GM20431 (cell line): ENCODE data around the gene ZNF17.
"Not testable (repeated sequence)": the region's sequence is repeated elsewhere in the genome, so short reads cannot be mapped to it uniquely, and the experiment has no call there.

ENCODE experiments used
- in situ Hi-C: fragments of 300-500 bp; cut with MseI, MboI; formaldehyde crosslinking; loops from one replicate; pipeline ENCODE4 v1.15.0; 2020; ENCODE audit warnings: low sequenced_read_pairs; ENCODE audit not compliant: unreplicated experiment

ZNF17 gene

DNA sequence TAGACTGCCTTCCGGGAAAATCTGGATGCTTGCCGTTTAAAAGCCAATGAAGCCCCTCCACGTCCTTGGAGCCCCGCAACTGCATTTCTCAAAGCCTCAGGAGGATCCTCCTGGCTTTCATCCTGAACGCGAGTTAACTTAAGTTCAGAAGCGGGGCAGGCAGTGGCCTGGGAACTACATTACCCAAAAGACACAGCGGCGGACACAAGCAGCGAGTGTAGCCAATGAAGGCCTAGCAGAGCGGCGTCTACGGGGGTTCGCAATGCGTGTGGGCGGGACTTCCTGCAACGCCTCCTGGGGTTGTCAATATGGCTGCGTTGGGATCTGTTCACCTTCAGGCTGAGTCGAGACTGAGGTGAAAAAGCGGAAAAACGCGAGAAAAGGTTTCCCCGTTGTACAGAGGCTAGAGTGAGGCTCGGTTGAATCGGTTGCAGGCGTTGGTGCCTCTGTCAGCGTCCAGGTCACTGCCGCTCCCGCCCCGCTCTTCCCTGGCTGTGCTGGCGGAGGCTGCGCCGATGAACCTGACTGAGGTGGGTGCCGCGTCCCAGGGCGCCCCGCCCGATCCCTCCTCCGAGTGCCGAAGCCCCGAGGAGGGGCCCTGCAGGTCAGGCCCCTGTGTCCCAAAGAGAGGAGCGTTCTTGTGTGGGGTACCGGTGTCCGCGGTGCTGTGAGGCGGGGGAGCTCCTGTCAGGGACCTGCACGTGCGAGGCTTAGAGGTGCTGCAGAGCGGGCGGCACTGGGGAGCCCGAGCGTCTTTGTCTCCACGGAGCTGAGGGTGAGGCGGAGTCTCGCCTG, at the start of gene ZNF17:
Gene ZNF17, plus strand, starts transcription at position 285 of the 795 bp plus-strand sequence. CDS start 2,455 bp downstream, outside the sequence.
- in situ Hi-C loops: no loop called here

DNA sequence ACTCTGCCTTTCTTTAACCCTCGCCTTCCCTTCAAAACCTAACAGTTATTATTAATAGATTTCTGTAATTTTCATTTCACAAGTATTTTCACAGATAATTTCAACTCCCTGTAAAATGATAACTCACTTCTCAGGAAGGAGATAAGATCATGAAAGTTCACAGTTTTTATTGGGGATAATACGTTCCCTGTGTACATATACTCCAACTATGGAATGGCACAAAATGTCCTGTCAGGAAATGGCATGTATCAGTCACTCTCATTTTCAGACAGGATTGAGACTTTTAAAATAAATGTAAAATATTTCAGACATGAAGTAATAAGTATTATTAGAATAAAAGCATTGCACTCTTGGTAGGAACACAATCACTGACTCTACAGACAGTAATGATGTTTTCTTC, 48.5 kb upstream of the ZNF17 start:
- in situ Hi-C loops: no loop called here

GRCh38 chr19:57362997-57363687, 47.8 kb upstream of the ZNF17 start, which contains the start of the genes TRAPPC2B and ZNF547:
Gene TRAPPC2B, plus strand, starts transcription at chr19:57363551. Its CDS starts 1,283 bp downstream, at chr19:57364834.
Gene ZNF547, plus strand, starts transcription at chr19:57363551. Its CDS starts 5,005 bp downstream, at chr19:57368556.
- in situ Hi-C loops: no loop called here

- in situ Hi-C loops: no loop called here
These were observed 47.2 kb upstream of the ZNF17 start for GRCh38 chr19:57363688-57364181.

DNA sequence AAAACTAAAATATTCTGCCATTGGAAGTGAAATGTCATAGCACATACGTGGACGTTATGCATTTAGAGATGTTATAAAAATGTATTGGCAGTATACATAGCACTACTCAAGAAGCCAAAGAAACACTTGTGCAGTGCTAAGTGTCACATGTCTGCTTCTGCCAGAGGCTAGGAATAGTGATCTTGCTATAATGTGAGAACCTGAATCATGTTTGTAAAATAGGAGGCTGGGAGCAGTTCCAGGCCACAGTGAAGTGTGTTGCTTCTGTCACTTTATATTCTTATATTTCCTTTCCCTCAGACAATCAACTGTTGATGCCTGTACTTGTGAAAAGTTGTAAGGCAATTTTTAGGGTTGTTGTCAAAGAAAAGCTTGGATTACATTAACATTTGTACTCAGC, 44.2 kb upstream of the ZNF17 start:
- in situ Hi-C loops: no loop called here

DNA sequence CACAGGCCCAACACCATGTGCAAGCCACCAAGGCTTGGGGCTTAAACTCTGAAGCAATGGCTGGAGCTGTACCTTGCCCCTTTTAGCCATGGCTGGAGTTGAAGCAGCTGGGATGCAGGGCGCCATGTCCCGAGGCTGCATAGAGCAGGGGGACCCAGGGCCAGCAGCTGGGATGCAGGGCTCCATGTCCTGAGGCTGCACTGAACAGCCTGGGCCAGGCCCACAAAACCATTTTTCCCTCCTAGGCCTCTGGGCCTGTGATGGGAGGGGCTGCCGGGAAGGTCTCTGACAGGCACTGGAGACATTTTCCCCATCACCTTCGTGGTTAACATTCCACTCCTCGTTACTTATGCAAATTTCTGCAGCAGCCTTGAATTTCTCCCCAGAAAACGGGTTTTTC, 36.8 kb upstream of the ZNF17 start:
- in situ Hi-C loops: no loop called here

DNA sequence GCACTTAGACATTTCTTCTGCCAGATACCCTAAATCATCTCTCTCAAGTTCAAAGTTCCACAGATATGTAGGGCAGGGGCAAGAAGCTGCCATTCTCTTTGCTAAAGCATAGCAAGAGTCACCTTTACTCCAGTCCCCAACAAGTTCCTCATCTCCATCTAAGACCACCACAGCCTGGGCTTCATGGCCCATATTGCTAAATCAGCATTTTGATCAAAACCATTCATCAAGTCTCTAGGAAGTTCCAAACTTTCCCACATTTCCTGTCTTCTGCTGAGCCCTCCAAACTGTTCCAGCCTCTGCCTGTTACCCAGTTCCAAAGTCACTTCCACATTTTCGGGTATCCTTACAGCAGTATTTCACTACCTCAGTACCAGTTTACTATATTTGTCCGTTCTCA, 36.3 kb upstream of the ZNF17 start:
- in situ Hi-C loops: not testable (repeated sequence)

DNA sequence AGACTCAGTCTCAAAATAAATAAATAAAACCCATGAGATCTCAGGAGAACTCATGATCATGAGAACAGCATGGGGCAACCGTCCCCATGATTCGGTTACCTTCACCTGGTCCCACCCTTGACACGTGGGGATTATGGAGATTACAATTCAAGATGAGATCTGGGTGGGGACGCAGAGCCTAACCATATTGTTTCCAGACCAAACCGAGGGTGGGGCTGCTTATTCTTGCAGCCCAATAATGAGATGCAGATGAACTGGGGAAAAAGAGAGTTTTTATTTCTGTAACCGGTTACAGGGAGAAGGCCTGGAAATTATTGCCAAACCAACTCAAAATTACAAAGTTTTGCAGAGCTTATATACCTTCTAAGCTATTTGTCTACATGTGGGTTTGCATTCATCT, 34.8 kb upstream of the ZNF17 start:
- in situ Hi-C loops: no loop called here

DNA sequence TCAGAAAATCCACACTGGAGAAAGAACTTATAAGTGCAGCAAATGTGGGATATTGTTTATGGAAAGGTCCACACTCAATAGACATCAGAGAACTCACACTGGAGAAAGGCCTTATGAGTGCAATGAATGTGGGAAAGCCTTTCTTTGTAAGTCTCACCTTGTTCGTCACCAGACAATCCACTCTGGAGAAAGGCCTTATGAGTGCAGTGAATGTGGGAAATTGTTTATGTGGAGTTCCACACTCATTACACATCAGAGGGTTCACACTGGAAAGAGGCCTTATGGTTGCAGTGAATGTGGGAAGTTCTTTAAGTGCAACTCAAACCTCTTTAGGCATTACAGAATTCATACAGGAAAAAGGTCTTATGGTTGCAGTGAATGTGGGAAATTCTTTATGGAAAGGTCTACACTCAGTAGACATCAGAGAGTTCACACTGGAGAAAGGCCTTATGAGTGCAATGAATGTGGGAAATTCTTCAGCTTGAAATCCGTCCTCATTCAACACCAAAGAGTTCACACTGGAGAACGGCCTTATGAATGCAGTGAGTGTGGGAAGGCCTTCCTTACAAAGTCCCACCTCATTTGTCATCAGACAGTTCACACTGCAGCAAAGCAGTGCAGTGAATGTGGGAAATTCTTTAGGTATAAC, 33.3 kb upstream of the ZNF17 start:
- in situ Hi-C loops: no loop called here

GRCh38 chr19:57380923-57381322, 30.0 kb upstream of the ZNF17 start:
- in situ Hi-C loops: no loop called here

DNA sequence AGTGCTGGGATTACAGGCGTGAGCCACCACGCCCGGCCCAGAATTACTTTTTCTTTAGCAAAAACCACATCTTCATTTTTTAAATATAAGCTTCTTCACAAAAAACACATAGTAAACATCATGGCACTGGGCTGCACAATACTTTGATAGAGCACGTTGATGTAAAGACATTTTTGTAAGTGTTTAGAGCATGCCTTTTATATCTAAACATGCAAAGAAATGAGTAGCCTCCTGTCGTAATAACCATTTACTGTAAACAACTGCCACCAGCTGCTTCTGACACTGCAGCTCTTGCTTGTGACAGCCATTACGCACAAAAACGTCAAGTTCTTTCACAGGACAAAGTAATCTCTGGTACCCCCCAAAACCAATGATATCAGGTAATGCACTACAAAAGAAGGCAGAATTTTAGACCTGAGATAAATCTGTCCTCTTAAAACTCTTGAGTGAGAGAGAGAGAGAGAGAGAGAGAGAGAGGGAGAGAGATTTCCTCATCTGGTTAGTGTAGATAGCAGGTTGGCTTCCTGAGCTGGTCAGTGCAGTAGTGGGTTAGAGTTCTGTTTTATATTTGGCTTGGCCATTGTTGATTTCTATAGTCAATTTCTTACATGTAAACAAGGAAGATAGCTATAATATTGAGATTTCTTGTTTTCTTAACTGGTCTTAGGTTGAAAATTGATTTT, 28.0 kb upstream of the ZNF17 start:
- in situ Hi-C loops: no loop called here

DNA sequence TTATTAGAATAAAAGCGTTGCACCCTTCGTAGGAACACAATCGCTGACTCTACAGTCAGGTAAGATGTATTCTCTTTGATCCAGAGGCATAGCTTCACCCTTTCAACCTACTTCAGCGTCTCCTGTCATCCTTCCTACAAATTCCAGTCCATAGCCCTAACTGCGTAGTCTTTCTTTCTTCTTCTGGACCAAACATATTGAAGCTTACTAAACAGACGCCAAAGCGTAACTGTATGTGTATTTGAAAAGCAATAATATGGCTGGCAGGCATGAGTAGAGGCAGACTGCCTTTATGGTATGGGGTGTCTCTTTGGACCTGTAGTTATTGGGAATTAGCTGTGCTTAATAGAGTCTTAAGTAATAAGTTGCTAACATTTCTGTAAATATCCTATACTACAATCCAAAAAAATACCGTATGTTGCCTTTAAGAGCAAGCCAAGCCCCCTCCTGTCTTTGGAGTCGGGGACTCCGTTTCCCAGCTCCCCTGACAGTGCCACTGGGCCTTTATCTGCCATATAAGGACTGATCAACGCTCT, 21.7 kb upstream of the ZNF17 start:
- in situ Hi-C loops: no loop called here

- in situ Hi-C loops: no loop called here
These were observed 21.0 kb upstream of the ZNF17 start, which contains the start of gene ZNF548 for GRCh38 chr19:57389730-57390598. Gene ZNF548, plus strand, starts transcription at chr19:57389854. Its CDS starts 246 bp downstream, at chr19:57390100.

GRCh38 chr19:57395710-57396109, 15.3 kb upstream of the ZNF17 start:
- in situ Hi-C loops: no loop called here

DNA sequence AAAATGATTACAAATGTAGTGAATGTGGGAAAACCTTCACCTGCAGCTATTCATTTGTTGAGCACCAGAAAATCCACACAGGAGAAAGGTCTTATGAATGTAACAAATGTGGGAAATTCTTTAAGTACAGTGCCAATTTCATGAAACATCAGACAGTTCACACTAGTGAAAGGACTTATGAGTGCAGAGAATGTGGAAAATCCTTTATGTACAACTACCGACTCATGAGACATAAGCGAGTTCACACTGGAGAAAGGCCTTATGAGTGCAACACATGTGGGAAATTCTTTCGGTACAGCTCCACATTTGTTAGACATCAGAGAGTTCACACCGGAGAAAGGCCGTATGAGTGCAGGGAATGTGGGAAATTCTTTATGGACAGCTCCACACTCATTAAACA, 12.1 kb upstream of the ZNF17 start:
- in situ Hi-C loops: no loop called here

DNA sequence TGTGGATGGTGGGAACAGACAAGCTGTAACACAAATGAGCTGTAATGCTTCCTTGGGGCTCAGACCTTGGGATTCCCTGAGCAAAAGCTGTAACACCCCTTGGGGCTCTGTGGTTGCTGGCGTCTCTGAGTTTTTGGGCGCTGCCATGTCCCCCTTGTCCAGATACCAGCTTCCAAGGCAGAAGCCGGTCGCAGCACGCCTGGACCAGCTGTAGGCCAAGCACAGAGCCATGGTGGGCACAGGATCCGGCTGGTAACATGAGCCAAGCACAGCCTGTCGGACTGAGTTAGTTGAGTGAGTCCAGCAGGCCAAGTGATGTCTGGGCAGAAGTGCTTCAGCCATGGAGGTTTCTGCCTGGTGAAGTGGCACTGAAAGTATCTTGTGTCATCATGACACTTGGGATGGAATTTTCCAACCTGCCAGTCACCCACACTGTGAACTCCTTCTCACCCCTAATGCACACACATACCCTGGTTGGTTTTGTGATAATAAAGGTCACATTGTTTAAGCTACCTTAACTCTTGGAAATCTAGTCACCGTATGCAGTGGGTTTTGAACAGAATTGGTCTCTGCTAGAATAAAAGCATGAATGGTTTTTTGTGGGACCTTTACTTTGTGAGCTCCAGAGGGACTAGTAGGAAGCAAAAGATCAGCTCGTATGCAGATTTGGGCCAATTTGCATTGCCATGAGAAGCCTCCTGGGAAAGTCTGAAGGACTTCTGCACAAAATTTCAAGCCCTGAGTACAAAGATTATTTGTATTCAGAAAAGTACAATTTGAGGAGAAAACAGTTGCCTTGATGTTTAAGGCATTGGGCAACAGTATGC, 7.0 kb upstream of the ZNF17 start:
- in situ Hi-C loops: no loop called here

- in situ Hi-C loops: no loop called here
These were observed 4.3 kb upstream of the ZNF17 start for GRCh38 chr19:57406516-57407123.

DNA sequence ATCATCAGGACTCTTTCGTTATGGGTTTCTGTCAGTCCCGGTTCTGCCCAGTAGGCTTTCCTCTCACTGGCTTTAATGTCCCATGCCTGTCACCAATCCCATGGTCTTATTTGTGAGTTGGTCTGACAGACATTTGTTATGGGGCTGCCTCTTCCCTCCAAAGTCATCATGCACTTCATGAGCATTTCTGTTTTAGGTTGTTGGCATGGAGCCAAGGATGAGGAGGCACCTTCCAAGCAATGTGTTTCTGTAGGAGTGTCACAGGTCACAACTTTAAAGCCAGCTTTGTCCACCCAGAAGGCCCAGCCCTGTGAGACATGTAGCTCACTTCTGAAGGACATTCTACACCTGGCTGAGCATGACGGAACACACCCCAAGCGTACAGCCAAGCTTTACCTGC, 8.5 kb downstream of the ZNF17 start:
- in situ Hi-C loops: no loop called here
